Esophagus muscularis mucosa (tissue), 4 donors: ENCODE measurements around the gene F10.

Source experiments
- CTCF ChIP-seq, 3 experiments: fragments of 200-600 bp in 2 of 3; fragments of 450-650 bp in 1 of 3; sonication (generic) in 2 of 3; IDR thresholded peaks; one replicate each; pipeline ENCODE4 v1.5.1; 2017 to 2019; ENCODE audit warnings: antibody characterized with exemption in 3 of 3, mild to moderate bottlenecking in 2 of 3, moderate library complexity in 1 of 3
- EP300 ChIP-seq: sonication (generic); formaldehyde crosslinking; IDR thresholded peaks from one replicate; pipeline ENCODE4 v1.6.1; 2017; ENCODE audit warnings: antibody characterized with exemption
- POLR2A ChIP-seq: fragments of 450-650 bp; IDR thresholded peaks from one replicate; pipeline ENCODE4 v1.6.1; 2017; ENCODE audit warnings: antibody characterized with exemption, moderate library complexity, mild to moderate bottlenecking, low read depth

- no peak for TF ChIP-seq EP300
- no peak for TF ChIP-seq CTCF (IDR thresholded peaks at IDR 0.05)
- no peak for TF ChIP-seq POLR2A
These were observed 15.2 kb downstream of the F10 start for GRCh38 chr13:113137691-113138298.
